ENCODE results near the gene MEF2A. TPM values are rescaled to one million over a fixed set of nuclear protein-coding genes. Genes with fewer than 3 reads are reported as not detected.

MEF2A gene
- total RNA-seq, 3 donors from 2014 or later = 41.6 to 77.6 (median 63.4) TPM

DNA sequence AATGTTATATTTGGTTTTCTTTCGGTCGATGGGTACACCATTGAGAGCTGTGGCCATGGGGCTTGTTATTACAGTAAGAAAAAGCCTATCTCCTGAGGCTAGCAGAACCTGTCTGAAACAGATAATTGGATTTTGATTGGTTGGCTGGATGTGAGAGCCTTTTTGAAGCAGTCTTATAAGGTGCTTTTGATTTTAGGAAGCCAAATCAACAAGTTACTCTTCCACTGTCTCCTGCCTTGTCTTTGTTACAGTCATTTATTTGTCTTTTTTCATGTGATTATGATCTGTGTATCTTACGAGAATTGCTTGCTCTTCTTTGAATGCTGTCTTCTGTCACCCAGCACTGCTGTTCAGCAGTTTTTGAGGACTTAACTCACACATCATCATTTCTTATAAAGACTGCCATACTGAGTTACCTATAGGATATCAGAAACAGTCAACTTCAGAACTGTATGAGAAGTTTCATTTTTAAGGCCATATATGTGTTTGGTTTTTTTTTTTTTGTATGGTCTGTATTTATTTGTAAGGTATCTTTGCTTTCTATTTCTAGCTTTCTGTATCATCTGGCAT lies 51.1 kb downstream of the MEF2A start:
- Histone ChIP-seq H3K9me3 (no peaks in the 10 kb centered on the region), H3K4me3 (no peak overlapping the region), H3K36me3 (no peaks in the 10 kb centered on the region), H3K27ac (no peak overlapping the region), H3K4me1 (peaks cover 0 to 13% of the 10 kb centered on the region in 2 donors), H3K27me3 (no peaks in the 10 kb centered on the region)
- no peak for DNase-seq (ENCODE audit: low spot score in 2 of 2)
- TF ChIP-seq POLR2A (IDR thresholded peaks at IDR 0.05) (no peak), POLR2AphosphoS5 (IDR thresholded peaks at IDR 0.05) (no peak)
- TF ChIP-seq, protein P1, sequence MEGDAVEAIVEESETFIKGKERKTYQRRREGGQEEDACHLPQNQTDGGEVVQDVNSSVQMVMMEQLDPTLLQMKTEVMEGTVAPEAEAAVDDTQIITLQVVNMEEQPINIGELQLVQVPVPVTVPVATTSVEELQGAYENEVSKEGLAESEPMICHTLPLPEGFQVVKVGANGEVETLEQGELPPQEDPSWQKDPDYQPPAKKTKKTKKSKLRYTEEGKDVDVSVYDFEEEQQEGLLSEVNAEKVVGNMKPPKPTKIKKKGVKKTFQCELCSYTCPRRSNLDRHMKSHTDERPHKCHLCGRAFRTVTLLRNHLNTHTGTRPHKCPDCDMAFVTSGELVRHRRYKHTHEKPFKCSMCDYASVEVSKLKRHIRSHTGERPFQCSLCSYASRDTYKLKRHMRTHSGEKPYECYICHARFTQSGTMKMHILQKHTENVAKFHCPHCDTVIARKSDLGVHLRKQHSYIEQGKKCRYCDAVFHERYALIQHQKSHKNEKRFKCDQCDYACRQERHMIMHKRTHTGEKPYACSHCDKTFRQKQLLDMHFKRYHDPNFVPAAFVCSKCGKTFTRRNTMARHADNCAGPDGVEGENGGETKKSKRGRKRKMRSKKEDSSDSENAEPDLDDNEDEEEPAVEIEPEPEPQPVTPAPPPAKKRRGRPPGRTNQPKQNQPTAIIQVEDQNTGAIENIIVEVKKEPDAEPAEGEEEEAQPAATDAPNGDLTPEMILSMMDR (IDR thresholded peaks at IDR 0.05) = no peak
- intact Hi-C loops (cut with DNase I; ENCODE audit: low total_unique reads) = no loop called here

DNA sequence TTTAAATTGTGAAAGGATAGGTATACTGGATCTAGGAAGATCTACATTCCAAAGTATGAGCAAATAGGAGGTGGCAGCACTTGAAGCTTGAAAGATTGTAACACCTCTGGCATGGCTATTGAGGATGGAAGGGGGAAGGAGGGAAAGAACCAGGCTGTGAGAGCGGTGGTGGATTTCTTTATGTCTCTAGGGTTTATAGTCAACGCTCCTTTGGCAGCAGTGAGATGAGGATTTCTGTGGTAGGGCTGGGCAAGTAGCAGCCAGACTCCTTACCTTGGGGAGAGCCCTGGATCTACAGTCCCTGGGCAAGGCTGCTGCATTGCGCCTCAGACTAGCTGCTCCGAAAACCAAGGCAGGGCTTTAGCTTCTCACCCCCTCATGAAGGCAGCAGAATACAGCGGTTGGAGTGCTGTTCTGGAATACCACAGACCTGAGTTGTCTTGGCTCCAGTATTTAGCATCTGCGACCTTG lies 53.2 kb downstream of the MEF2A start:
- H3K27me3 ChIP-seq = no peaks in the 10 kb centered on the region
- H3K36me3 ChIP-seq = no peaks in the 10 kb centered on the region
- no peak for DNase-seq (ENCODE audit: low spot score in 2 of 2)
- intact Hi-C loops (cut with DNase I; ENCODE audit: low total_unique reads) = no loop called here
- TF ChIP-seq POLR2AphosphoS5 (IDR thresholded peaks at IDR 0.05) = no peak
- TF ChIP-seq, protein P1 (IDR thresholded peaks at IDR 0.05) = no peak
- no peak for TF ChIP-seq POLR2A (IDR thresholded peaks at IDR 0.05)
- H3K4me1 ChIP-seq = peaks cover 0 to 13% of the 10 kb centered on the region in 2 donors
- H3K27ac ChIP-seq = peak overlapping the region in 1 of 2 donors; percentile 63
- H3K9me3 ChIP-seq = no peaks in the 10 kb centered on the region
- H3K4me3 ChIP-seq = no peak overlapping the region

DNA sequence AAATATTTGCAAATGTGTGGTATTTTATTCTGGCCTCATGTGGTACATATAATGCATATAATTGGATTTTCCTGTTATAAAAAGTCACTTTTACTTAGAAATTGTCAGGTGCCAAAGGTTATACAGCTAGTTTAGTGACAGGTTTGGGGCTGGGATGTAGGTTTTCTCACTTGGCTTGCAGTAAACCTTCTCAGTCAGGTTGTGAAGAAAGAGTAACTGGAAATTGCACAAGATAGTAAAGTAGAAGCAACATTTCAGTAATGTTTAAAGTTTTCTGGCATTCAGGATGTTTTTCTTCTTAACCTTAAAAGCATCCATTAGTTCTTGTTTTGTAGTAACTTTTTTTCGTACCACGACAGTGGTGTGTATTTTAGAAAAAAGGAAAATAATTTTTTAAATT lies 53.9 kb downstream of the MEF2A start:
- H3K4me1 ChIP-seq = peaks cover 0 to 13% of the 10 kb centered on the region in 2 donors
- no peak overlapping the region for H3K27ac ChIP-seq
- no peaks in the 10 kb centered on the region for H3K9me3 ChIP-seq
- intact Hi-C loops (cut with DNase I; ENCODE audit: low total_unique reads) = no loop called here
- H3K27me3 ChIP-seq = no peaks in the 10 kb centered on the region
- no peaks in the 10 kb centered on the region for H3K36me3 ChIP-seq
- DNase-seq (ENCODE audit: low spot score in 2 of 2) = no peak
- no peak overlapping the region for H3K4me3 ChIP-seq
- TF ChIP-seq POLR2A (IDR thresholded peaks at IDR 0.05) (no peak), POLR2AphosphoS5 (IDR thresholded peaks at IDR 0.05) (no peak)
- TF ChIP-seq, protein P1 (IDR thresholded peaks at IDR 0.05) = no peak

DNA sequence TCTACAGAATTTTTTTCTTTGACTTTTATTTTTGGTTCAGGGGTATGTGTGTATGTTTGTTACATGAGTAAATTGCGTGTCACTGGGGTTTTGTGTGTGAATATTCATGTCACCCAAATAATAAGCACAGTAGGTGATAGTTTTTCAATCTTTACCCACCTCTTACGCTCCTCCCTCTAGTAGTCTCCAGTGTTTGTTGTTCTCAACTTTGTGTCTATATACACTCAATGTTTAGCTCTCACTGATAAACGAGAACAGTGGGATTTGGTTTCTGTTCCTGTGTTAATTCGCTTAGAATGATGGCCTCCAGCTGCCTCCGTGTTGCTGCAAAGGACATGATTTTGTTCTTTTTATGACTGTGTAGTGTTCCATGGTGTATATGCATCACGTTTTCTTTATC lies 54.4 kb downstream of the MEF2A start:
- intact Hi-C loops (cut with DNase I; ENCODE audit: low total_unique reads) = no loop called here
- H3K27ac ChIP-seq = no peak overlapping the region
- no peak for DNase-seq (ENCODE audit: low spot score in 2 of 2)

DNA sequence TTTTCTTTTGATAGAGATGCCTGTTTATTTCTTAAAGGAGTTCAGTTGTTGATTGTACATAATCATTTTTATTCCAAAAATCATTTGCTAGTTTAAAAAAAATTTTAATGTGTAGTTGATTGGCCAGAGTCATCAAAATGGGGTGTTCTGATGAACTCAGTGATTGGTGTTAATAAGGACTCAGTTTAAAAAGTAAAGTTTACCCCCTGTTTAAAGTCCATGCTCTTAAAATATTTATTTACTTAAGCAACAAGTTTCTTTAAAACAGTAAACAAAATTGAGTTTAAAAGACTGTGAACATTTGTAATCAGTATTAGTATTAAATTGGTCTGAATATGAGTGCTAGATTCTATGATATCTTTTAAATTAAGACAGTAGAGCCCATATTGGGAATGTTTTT lies 56.0 kb downstream of the MEF2A start:
- H3K4me3 ChIP-seq = no peak overlapping the region
- no peaks in the 10 kb centered on the region for H3K36me3 ChIP-seq
- intact Hi-C loops (cut with DNase I; ENCODE audit: low total_unique reads) = no loop called here
- peaks cover 0 to 11% of the 10 kb centered on the region in 2 donors for H3K4me1 ChIP-seq
- no peak for DNase-seq (ENCODE audit: low spot score in 2 of 2)
- TF ChIP-seq POLR2AphosphoS5 (IDR thresholded peaks at IDR 0.05) = no peak
- TF ChIP-seq, protein P1 (IDR thresholded peaks at IDR 0.05) = no peak
- no peak for TF ChIP-seq POLR2A (IDR thresholded peaks at IDR 0.05)
- peaks cover 0 to 9% of the 10 kb centered on the region in 2 donors for H3K9me3 ChIP-seq
- H3K27me3 ChIP-seq = no peaks in the 10 kb centered on the region
- H3K27ac ChIP-seq = no peak overlapping the region

More for the DNA sequence above, 54.4 kb downstream of the MEF2A start:
- Histone ChIP-seq H3K4me1 (peaks cover 0 to 13% of the 10 kb centered on the region in 2 donors), H3K9me3 (peaks cover 0 to 2% of the 10 kb centered on the region in 2 donors), H3K36me3 (no peaks in the 10 kb centered on the region), H3K27me3 (no peaks in the 10 kb centered on the region), H3K4me3 (no peak overlapping the region)
- TF ChIP-seq POLR2AphosphoS5 (IDR thresholded peaks at IDR 0.05) = no peak
- TF ChIP-seq, protein P1 (IDR thresholded peaks at IDR 0.05) = no peak
- no peak for TF ChIP-seq POLR2A (IDR thresholded peaks at IDR 0.05)

Data from breast epithelium (tissue), 4 donors.